BLaER1 (cell line): ENCODE measurements around the gene YTHDC1.

Experiments used
- H3K27ac ChIP-seq: shearing (Covaris generic); formaldehyde crosslinking; 2 replicates; pipeline ENCODE4 v1.8.1; 2022
- H3K27me3 ChIP-seq: shearing (Covaris generic); formaldehyde crosslinking; 2 replicates; pipeline ENCODE4 v1.8.1; 2022
- H3K36me3 ChIP-seq: shearing (Covaris generic); formaldehyde crosslinking; 2 replicates; pipeline ENCODE4 v1.8.1; 2022
- H3K4me1 ChIP-seq: shearing (Covaris generic); formaldehyde crosslinking; 2 replicates; pipeline ENCODE4 v1.8.1; 2022
- H3K4me2 ChIP-seq: shearing (Covaris generic); formaldehyde crosslinking; 2 replicates; pipeline ENCODE4 v1.8.1; 2022
- H3K4me3 ChIP-seq: shearing (Covaris generic); formaldehyde crosslinking; 2 replicates; pipeline ENCODE4 v1.8.1; 2022
- H3K9ac ChIP-seq: shearing (Covaris generic); formaldehyde crosslinking; 2 replicates; pipeline ENCODE4 v1.8.1; 2022
- H3K9me3 ChIP-seq: shearing (Covaris generic); formaldehyde crosslinking; 2 replicates; pipeline ENCODE4 v1.8.1; 2022
- H4K20me1 ChIP-seq: shearing (Covaris generic); formaldehyde crosslinking; 2 replicates; pipeline ENCODE4 v1.8.1; 2022
- Cebpa-rat ChIP-seq: shearing (Covaris generic); IDR thresholded peaks from 2 replicates; pipeline ENCODE4 v1.8.1; 2022

Gene YTHDC1

DNA sequence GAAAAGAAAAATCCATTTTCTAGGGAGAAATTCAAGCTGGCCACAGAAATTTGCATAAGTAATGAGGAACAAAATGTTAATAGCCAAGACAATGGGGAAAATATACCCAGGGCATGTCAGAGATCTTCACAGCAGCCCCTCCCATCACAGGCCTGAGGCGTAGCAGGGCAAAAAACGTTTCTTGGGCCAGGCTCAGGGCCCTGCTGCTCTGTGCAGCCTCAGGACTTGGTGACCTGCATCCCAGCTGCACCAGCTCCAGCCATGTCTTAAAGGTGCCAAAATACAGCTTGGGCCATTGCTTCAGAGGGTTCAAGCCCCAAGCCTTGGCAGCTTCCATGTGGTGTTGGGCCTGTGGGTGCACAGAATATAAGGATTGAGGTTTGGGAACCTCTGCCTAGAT is 72.3 kb downstream of the YTHDC1 start:
- Histone ChIP-seq H3K9ac (no peak overlapping the region), H3K27me3 (no peaks in the 10 kb centered on the region), H3K4me2 (no peak overlapping the region), H3K4me3 (no peak overlapping the region), H3K4me1 (peaks cover 12% of the 10 kb centered on the region), H3K9me3 (no peaks in the 10 kb centered on the region), H4K20me1 (no peaks in the 10 kb centered on the region), H3K27ac (no peak overlapping the region), H3K36me3 (no peaks in the 10 kb centered on the region)
- TF ChIP-seq Cebpa-rat, result no peak

GRCh38 chr4:68272860-68273259 is 77.0 kb downstream of the YTHDC1 start:
- peaks cover 12% of the 10 kb centered on the region for H3K4me1 ChIP-seq
- TF ChIP-seq Cebpa-rat, result no peak
- peaks cover 20% of the 10 kb centered on the region for H3K9me3 ChIP-seq
- no peak overlapping the region for H3K4me2 ChIP-seq
- no peak overlapping the region for H3K9ac ChIP-seq
- no peak overlapping the region for H3K4me3 ChIP-seq
- H3K27ac ChIP-seq, result no peak overlapping the region
- H4K20me1 ChIP-seq, result no peaks in the 10 kb centered on the region
- H3K36me3 ChIP-seq, result no peaks in the 10 kb centered on the region
- no peaks in the 10 kb centered on the region for H3K27me3 ChIP-seq

- Histone ChIP-seq H3K9ac (no peak overlapping the region), H3K36me3 (no peaks in the 10 kb centered on the region), H3K4me1 (peaks cover 12% of the 10 kb centered on the region), H3K4me3 (no peak overlapping the region), H3K9me3 (peaks cover 20% of the 10 kb centered on the region), H3K4me2 (no peak overlapping the region), H3K27me3 (no peaks in the 10 kb centered on the region), H3K27ac (no peak overlapping the region), H4K20me1 (no peaks in the 10 kb centered on the region)
- TF ChIP-seq Cebpa-rat, result no peak
Observed at GRCh38 chr4:68272380-68272779, 77.5 kb downstream of the YTHDC1 start.

GRCh38 chr4:68271851-68272357 is 78.0 kb downstream of the YTHDC1 start:
- no peak for TF ChIP-seq Cebpa-rat
- peaks cover 12% of the 10 kb centered on the region for H3K4me1 ChIP-seq
- no peak overlapping the region for H3K27ac ChIP-seq
- H3K27me3 ChIP-seq, result no peaks in the 10 kb centered on the region
- peaks cover 20% of the 10 kb centered on the region for H3K9me3 ChIP-seq
- H4K20me1 ChIP-seq, result no peaks in the 10 kb centered on the region
- no peaks in the 10 kb centered on the region for H3K36me3 ChIP-seq
- H3K4me3 ChIP-seq, result no peak overlapping the region
- no peak overlapping the region for H3K9ac ChIP-seq
- no peak overlapping the region for H3K4me2 ChIP-seq

GRCh38 chr4:68267433-68267944 is 82.4 kb downstream of the YTHDC1 start:
- Histone ChIP-seq H3K4me3 (no peak overlapping the region), H3K36me3 (no peaks in the 10 kb centered on the region), H3K9ac (no peak overlapping the region), H3K9me3 (peaks cover 20% of the 10 kb centered on the region), H3K27me3 (no peaks in the 10 kb centered on the region), H3K4me2 (no peak overlapping the region), H3K27ac (no peak overlapping the region), H3K4me1 (no peaks in the 10 kb centered on the region), H4K20me1 (no peaks in the 10 kb centered on the region)
- TF ChIP-seq Cebpa-rat, result no peak

DNA sequence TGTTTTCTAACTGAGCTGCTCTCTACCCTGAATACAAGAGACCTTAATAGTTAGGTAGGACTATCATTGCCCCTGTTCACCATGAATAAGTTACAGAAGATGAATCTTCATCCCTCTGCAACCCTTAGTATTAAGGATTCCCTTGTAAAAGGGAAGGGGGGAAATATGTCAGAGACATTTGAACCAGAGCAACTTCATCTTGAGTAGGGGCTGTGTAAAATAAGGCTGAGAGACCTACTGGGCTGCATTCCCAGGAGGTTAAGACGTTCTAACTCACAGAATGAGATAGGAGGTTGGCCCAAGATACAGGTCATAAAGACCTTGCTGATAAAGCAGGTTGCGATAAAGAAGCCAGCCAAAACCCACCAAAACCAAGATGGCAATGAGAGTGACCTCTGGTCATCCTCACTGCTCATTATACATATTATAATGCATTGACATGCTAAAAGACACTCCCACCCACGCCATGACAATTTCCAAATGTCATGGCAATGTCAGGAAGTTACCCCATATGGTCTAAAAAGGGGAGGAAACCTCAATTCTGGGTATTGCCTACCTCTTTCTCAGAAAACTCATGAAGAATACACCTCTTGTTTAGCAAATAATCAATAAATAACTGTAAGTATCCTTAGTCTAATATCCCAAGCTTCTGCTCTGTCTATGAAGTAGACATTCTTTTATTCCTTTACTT is 84.9 kb downstream of the YTHDC1 start:
- H3K9ac ChIP-seq, result no peak overlapping the region
- no peaks in the 10 kb centered on the region for H3K4me1 ChIP-seq
- no peak overlapping the region for H3K4me3 ChIP-seq
- H3K27ac ChIP-seq, result no peak overlapping the region
- H3K36me3 ChIP-seq, result no peaks in the 10 kb centered on the region
- H3K4me2 ChIP-seq, result no peak overlapping the region
- no peak for TF ChIP-seq Cebpa-rat
- peaks cover 10% of the 10 kb centered on the region for H3K9me3 ChIP-seq
- H3K27me3 ChIP-seq, result no peaks in the 10 kb centered on the region
- H4K20me1 ChIP-seq, result no peaks in the 10 kb centered on the region
